Pancreas (tissue), 10 donors: ENCODE results near the gene OGFOD3. TPM values are rescaled to one million over a fixed set of nuclear protein-coding genes. Genes with fewer than 3 reads are reported as not detected.
"Not testable (repeated sequence)": the region's sequence is repeated elsewhere in the genome, so short reads cannot be mapped to it uniquely, and the experiment has no call there.

Source experiments
- ATAC-seq, 4 donors: fragments of 200-7000 bp; cut with Tn5 transposase; one replicate each; pipeline versions ENCODE4 v1.8.0 to v1.9.1; 2020; ENCODE audit warnings: mild to moderate bottlenecking in 4 of 4, moderate library complexity in 4 of 4
- DNase-seq, 6 donors: peaks; one replicate each; pipeline ENCODE4 v3.0.0-alpha.2; 2020
- FAIRE-seq: peaks from 2 replicates; lab custom pipeline; 2012; peaks lifted over from hg19 to GRCh38; lab: Jason Lieb, UNC
- H3K27ac ChIP-seq, 4 donors: fragments of 200-600 bp; sonication (generic); 1 replicate in 3 of 4; 2 replicates in 1 of 4; pipeline versions ENCODE4 v1.5.0 to v1.8.0; 2020
- H3K27me3 ChIP-seq, 4 donors: fragments of 200-600 bp; one replicate each; pipeline ENCODE4 v1.8.0; 2021
- H3K36me3 ChIP-seq, 3 donors: fragments of 200-600 bp; sonication (generic) in 1 of 3; one replicate each; pipeline versions ENCODE4 v1.5.0 to v1.8.0; 2020 to 2021
- H3K4me1 ChIP-seq, 3 donors: fragments of 200-600 bp; one replicate each; pipeline ENCODE4 v1.8.0; 2021
- H3K4me3 ChIP-seq, 4 donors: fragments of 200-600 bp; sonication (generic) in 2 of 4; one replicate each; pipeline versions ENCODE4 v1.5.0 to v1.8.0; 2020 to 2021
- H3K9me3 ChIP-seq, 4 donors: fragments of 200-600 bp; one replicate each; pipeline ENCODE4 v1.8.0; 2021
- CTCF ChIP-seq, 4 donors: fragments of 200-600 bp; sonication (generic) in 3 of 4; IDR thresholded peaks; one replicate each; pipeline versions ENCODE4 v1.5.0 to v1.8.0; 2021; ENCODE audit warnings: antibody characterized with exemption in 4 of 4
- WGBS, 2 donors: extraction: QIAGEN DNeasy Blood & Tissue Kit; methylation state at CpG; one replicate each; pipeline ENCODE4 v1.1.7; 2013; 5-methylcytosine and 5-hydroxymethylcytosine counted together
- intact Hi-C, 3 donors: fragments of 100-400 bp; cut with DNase I; formaldehyde crosslinking; loops; one replicate each; pipeline versions ENCODE4 v1.11.1 to v1.14.2; 2022
- polyA plus RNA-seq, 2 donors: library from polyadenylated mRNA; stranded (reverse); fragments of 200-250 nt; gene quantifications; one replicate each; pipeline ENCODE4 v1.2.3, GENCODE V29; 2013
- total RNA-seq, 6 donors: library from RNA; stranded (reverse); fragmentation: NEBNext Ultra II Directional in 4 of 6; extraction: Animal tissue kit (Norgen Biotek cat#: 25700) in 4 of 6; gene quantifications; one replicate each; pipeline versions ENCODE4 v1.2.1 to v1.2.4, GENCODE V29; 2021 to 2023
- donor health status: healthy with polysubstance abuse.
- donor health status: DM: no; HTN: no; CAD: no; lungs with moderate emphysema.
- donor health status: DM: no; HTN: no; CAD: no.
- donor health status: control.
- donor health status: control.
- donor health status: Bipolar disorder and iron deficiency.
- donor health status: DM: yes; HTN: yes; CAD: no.
- donor health status: DM: no; HTN: no; CAD: no.
- donor health status: DM: no; HTN: no; CAD: no.
- donor health status: DM: yes; HTN: yes; CAD: no.

OGFOD3 gene
- total and polyA plus RNA-seq, 8 donors: 17.8 to 28.0 (median 19.9) TPM

GRCh38 chr17:82412535-82413520 is 5.6 kb downstream of the OGFOD3 start:
- TF ChIP-seq CTCF (IDR thresholded peaks at IDR 0.05): no peak
- WGBS, 2 donors: 57 to 59% methylated on average over 29 of the region's 29 CpGs
- intact Hi-C loops: no loop called here
- Histone ChIP-seq H3K27ac (no peak overlapping the region), H3K4me1 (peaks cover 0 to 7% (median 4%) of the 10 kb centered on the region in 3 donors), H3K27me3 (no peaks in the 10 kb centered on the region), H3K9me3 (no peaks in the 10 kb centered on the region), H3K4me3 (no peak overlapping the region), H3K36me3 (no peaks in the 10 kb centered on the region)
- DNase-seq: peak in 2 of 6 donors; percentile 27 to 38
- FAIRE-seq: no peak
- ATAC-seq: peak in 3 of 4 donors; percentile 41 to 55 (median 44)

- H3K36me3 ChIP-seq, H3K27ac ChIP-seq, FAIRE-seq, intact Hi-C loops, H3K4me1 ChIP-seq, H3K4me3 ChIP-seq, ATAC-seq, H3K27me3 ChIP-seq, H3K9me3 ChIP-seq: not testable (repeated sequence)
- DNase-seq: peak in 1 of 6 donors; percentile 8
- WGBS, 2 donors: 70 to 74% methylated on average over 12 to 16 of the region's 16 CpGs
These were observed 6.3 kb downstream of the OGFOD3 start for GRCh38 chr17:82412081-82412480.

- DNase-seq (peak in 1 of 6 donors; percentile 10), FAIRE-seq (no peak), ATAC-seq (no peak)
- Histone ChIP-seq H3K27me3 (no peaks in the 10 kb centered on the region), H3K9me3 (no peaks in the 10 kb centered on the region), H3K27ac (no peak overlapping the region), H3K36me3 (no peaks in the 10 kb centered on the region), H3K4me3 (no peak overlapping the region), H3K4me1 (peaks cover 0 to 4% (median 4%) of the 10 kb centered on the region in 3 donors)
- intact Hi-C loops: no loop called here
- WGBS, 2 donors: 96% methylated on average over 24 of the region's 24 CpGs
- no peak for TF ChIP-seq CTCF (IDR thresholded peaks at IDR 0.05)
These were observed 6.9 kb downstream of the OGFOD3 start for GRCh38 chr17:82411396-82412053.

GRCh38 chr17:82410014-82410716 is 8.2 kb downstream of the OGFOD3 start:
- no peak for FAIRE-seq
- intact Hi-C loops: no loop called here

More at GRCh38 chr17:82410014-82410716, 8.2 kb downstream of the OGFOD3 start:
- Histone ChIP-seq H3K36me3 (no peaks in the 10 kb centered on the region), H3K27me3 (no peaks in the 10 kb centered on the region), H3K4me1 (peaks cover 0 to 4% (median 4%) of the 10 kb centered on the region in 3 donors), H3K27ac (no peak overlapping the region), H3K9me3 (no peaks in the 10 kb centered on the region), H3K4me3 (no peak overlapping the region)
- DNase-seq (peak in 1 of 6 donors; percentile 18), ATAC-seq (no peak)
- TF ChIP-seq CTCF (IDR thresholded peaks at IDR 0.05): no peak
- WGBS, 2 donors: 94 to 96% methylated on average over 14 of the region's 14 CpGs
